ENCODE data around the gene RASA3.
A peak's percentile ranks its signal among the peaks of the same experiment; 100 is the strongest.
"Not testable (repeated sequence)": the region's sequence is repeated elsewhere in the genome, so short reads cannot be mapped to it uniquely, and the experiment has no call there.

RASA3 gene

GRCh38 chr13:114125589-114125988 lies 6.8 kb downstream of the RASA3 start:
- DNase-seq: no peak

DNA sequence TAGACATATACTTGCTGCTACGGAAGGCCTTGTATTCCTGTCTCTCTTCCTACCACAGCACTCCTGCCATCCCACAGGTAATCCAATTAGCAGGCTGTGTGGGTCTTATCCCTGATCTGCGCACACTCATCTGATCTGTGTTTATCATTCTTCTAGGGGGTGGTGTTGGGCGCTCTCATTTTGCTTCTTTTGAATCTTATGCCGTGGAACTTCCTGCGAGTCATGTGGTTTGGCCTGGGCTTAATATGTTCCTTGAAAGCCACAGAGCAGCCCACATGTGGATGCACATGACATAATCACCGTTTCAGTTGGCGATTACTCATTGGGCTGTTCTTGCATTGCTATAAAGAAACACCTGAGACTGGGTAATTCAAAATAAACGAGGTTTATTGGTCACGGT lies 7.5 kb downstream of the RASA3 start:
- DNase-seq: peak; percentile 55 to 83 (median 68)

DNA sequence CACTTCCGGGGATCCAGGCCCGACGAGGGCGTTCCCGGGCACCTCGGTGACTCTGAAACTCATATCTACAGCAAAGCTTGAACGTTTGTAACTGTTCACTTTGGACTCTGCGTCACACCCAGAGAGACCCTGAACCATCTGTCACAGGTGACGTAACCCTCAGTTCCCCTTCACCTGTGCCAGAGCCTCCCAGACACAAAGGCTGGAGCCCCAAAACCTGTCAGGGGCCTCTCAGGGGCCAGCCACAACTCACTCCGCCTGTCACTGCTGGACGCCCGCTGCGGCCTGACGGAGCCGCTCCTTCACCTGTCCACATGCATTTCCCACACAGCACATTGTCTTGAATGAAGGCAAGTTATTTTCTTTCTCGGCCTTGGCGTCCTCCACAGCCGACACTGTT lies 8.0 kb downstream of the RASA3 start:
- DNase-seq: no peak

- DNase-seq: no peak
Measured at GRCh38 chr13:114123876-114124275, 8.5 kb downstream of the RASA3 start.

- no peak for DNase-seq
Measured at GRCh38 chr13:114123448-114123847, 9.0 kb downstream of the RASA3 start.

- no peak for DNase-seq
Measured at GRCh38 chr13:114122591-114123211, 9.7 kb downstream of the RASA3 start.

DNA sequence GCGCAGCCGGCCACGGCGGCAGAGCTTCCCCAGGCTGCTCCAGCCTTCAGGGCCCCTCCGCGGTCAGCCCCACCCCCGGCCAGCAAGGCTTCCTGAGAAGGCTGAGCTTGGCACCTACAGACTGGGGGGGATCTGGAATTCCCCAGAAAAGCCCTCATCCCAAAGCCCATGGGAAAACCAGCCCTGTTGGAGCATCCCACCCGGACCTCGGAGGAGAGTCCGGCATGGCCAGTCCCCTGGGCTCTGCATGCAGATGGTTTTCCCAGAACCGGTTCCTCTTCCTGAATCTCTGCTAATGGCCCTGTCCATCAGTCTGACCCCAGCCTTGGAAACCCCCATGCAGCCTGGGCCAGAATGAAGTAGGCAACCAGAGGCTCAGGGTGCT lies 10.3 kb downstream of the RASA3 start:
- no peak for DNase-seq

DNA sequence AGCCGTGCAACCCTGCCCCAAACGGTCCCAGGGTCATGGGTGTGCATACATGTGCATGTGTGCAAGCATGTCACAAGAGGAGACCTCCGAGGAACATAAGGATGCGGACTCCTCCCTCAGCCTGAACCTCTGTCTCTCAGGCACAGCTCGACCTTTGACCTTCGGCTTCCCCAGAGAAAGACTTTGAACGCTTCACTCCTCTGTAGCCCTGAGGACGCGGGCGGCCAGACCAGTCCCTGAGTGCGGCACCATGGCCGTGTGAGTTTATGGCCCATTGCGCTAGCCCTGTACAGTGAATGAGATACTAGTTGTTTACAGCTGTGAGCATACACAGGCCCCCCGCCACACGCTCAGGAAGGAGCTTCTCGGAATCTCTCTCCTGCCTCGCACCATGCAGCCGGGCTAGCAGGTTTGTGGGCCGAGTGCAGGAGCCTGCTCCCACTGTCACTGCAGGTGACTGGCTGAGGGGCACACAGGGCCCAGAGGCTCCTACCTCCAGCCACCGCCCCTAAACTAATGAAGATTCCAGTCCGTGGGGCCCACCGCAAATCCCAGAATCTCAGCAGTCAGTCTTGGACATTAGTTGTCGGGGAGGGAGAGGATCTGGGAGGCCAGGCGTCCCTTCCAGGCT lies 10.8 kb downstream of the RASA3 start:
- no peak for DNase-seq

GRCh38 chr13:114121031-114121430 lies 11.4 kb downstream of the RASA3 start:
- DNase-seq: no peak

DNA sequence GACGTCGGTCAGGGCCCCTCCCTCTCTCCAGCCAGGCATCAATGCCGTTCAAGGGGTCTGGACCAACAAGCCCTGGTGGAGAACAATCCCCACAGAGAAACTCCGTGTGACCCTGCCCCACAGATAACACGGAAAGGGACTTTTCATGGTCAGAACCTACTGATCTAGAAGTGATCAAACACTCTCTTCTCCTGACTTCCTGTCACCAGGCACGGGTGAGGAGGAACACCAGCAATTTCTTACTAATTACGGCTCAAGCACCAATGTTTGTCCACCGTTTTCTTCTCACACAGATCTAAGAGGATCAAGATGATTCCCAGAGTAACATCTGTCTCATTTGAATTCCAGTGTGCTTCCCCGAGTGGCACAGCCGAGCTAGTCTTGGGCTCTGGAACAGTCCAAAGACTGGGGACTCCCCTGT lies 11.8 kb downstream of the RASA3 start:
- DNase-seq: no peak

DNA sequence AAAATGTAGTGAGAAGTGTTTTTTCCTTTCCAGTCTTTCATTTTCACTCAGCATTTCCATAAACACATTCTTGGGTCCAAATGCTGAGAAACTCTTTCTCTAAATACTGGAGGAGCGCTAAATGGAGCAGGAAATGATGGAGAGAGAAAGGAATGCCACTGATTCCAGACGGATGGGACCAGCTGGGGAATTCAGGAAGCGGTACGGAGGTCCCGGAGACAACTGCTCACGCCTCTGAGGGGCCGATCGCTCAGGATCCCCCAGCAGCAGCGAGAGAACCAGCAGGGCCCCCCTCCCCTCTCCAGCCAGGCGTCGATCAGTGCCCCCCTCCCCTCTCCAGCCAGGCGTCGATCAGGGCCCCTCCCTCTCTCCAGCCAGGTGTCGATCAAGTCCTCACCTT lies 13.2 kb downstream of the RASA3 start:
- no peak for DNase-seq

GRCh38 chr13:114118511-114119123 lies 13.8 kb downstream of the RASA3 start:
- DNase-seq: no peak

DNA sequence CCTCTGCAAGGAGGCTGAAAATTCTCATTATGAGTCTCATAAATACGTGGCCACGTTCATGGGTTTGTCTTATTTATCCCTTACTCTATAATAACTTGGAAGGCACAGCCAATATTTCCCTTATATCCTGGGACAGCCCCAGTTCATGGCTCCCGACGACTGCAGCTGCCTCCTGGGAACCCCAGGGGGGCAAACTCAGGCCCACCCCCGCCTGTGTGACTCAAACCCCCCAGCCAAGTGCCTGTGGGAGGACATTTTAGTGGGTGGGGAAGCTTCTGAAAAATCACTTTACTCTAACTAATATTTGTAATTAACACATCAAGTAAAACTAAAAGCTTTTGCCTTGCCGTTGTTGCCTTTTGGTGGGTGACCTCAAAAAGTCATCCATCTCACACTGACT lies 14.3 kb downstream of the RASA3 start:
- DNase-seq: no peak

- DNase-seq: not testable (repeated sequence)
Measured at GRCh38 chr13:114117341-114117874, 15.0 kb downstream of the RASA3 start.

- no peak for DNase-seq
Measured at GRCh38 chr13:114116734-114117133, 15.7 kb downstream of the RASA3 start.

DNA sequence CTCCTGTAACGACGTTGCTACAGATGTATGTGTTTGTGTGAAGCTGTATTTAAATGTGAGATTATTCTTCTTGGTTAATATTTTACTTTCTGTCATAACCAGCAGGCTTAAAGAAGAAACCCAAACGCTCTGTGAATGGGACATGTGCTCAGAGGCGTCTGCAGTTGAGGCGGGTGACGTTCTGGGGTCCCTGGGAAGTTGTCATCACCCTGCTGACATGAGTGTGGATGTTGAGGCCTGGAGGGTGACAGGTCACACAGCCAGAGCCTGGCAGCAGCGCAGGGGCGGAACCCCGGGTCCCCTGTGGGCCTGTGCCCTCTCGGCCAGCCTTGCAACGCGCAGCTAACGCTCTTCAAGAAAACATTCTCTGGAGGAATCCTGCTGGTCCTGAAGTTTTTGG lies 16.6 kb downstream of the RASA3 start:
- DNase-seq: no peak

GRCh38 chr13:114115191-114115671 lies 17.2 kb downstream of the RASA3 start:
- DNase-seq: no peak

DNA sequence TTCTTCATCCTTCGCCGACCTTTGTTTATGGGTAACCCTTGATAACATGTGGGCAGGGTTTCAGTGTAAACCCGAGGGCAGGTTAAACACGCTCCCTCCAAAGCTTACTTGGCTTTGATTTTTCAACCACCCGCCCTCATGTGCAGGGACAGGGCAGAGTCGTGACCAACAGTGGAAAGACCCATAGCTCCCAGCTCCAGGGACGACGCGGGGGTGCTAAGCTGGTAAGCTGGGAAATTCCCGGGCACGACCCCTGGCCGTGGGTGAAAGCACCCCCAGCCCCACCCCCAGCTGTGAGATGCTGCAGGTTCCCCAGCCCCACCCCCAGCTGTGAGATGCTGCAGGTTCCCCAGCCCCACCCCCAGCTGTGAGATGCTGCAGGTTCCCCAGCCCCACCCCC lies 17.8 kb downstream of the RASA3 start:
- DNase-seq: peak in 1 of 6 experiments; percentile 33

GRCh38 chr13:114114006-114114640 lies 18.3 kb downstream of the RASA3 start:
- DNase-seq: no peak

GRCh38 chr13:114113395-114113794 lies 19.0 kb downstream of the RASA3 start:
- not testable (repeated sequence) for DNase-seq

- DNase-seq: no peak
Measured at GRCh38 chr13:114112826-114113322, 19.5 kb downstream of the RASA3 start.

GRCh38 chr13:114112231-114112825 lies 20.1 kb downstream of the RASA3 start:
- DNase-seq: no peak

DNA sequence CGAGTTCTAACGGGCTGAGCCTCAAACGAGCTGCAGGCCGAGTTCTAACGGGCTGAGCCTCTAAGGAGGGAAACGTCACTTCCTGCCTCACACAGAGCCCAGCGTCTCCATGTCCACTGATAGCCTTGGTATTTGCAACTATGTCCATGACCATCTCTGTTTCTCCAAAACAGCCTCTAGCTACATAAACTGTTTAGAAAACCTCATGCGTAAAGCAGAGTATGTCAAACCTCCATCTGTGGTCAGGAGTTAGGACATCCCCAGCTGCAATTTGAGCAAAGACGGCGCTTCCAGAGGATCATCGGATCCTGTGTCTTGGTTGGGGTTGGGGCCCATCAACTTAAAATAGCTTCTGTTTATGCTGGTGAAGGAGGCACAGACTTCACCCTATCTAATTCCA lies 20.8 kb downstream of the RASA3 start:
- peak in 1 of 6 experiments; percentile 41 for DNase-seq

Data from stimulated activated naive CD4-positive, alpha-beta T cell (primary cell).